HEK293 (cell line): Measurements from ENCODE around the gene INTS6.

Source experiments
- CTCF ChIA-PET: fragments of 350-600 bp; formaldehyde crosslinking; extraction: SDS; loops from one replicate; lab custom pipeline; 2021; ENCODE audit warnings: antibody characterized with exemption; lab: Yijun Ruan, JAX
- POLR2A ChIA-PET: fragments of 300-600 bp; formaldehyde crosslinking; extraction: SDS; loops from one replicate; lab custom pipeline; 2020; ENCODE audit warnings: antibody characterized with exemption, inconsistent platforms; lab: Yijun Ruan, JAX
- H3K27ac ChIP-seq: fragments of 200-500 bp; sonication (Bioruptor generic); 2 replicates; pipeline ENCODE4 v1.5.1; 2014; ENCODE audit warnings: low read depth, low read length, control low read depth, inconsistent platforms; ENCODE audit errors: extremely low read depth
- H3K36me3 ChIP-seq, 2 experiments: fragments of 200-500 bp in 1 of 2; sonication (Bioruptor generic) in 1 of 2; 1 replicate in 1 of 2; 2 replicates in 1 of 2; pipeline ENCODE4 v1.5.1; 2014 to 2017; ENCODE audit warnings: inconsistent platforms in 2 of 2, low read length in 2 of 2; ENCODE audit not compliant: control insufficient read depth in 2 of 2, insufficient read depth in 1 of 2
- H3K4me1 ChIP-seq: fragments of 200-500 bp; sonication (Bioruptor generic); 2 replicates; pipeline ENCODE4 v1.5.1; 2014; ENCODE audit warnings: mild to moderate bottlenecking, low read length, inconsistent platforms; ENCODE audit not compliant: control insufficient read depth, insufficient read depth
- H3K4me3 ChIP-seq: 2 replicates; pipeline ENCODE4 v1.5.1; 2011; ENCODE audit warnings: low read depth, mild to moderate bottlenecking, control low read depth, low read length, moderate library complexity
- H3K9me3 ChIP-seq: fragments of 200-500 bp; sonication (Bioruptor generic); 2 replicates; pipeline ENCODE4 v1.5.1; 2014; ENCODE audit warnings: low read depth, low read length, inconsistent platforms; ENCODE audit not compliant: control insufficient read depth, insufficient read depth
- MYNN ChIP-seq: fragments of 450-650 bp; formaldehyde crosslinking; IDR thresholded peaks from 2 replicates; pipeline ENCODE4 v1.5.1; 2016; ENCODE audit warnings: missing biosample characterization, missing genetic modification characterization, borderline replicate concordance
- OVOL3 ChIP-seq: fragments of 450-650 bp; formaldehyde crosslinking; IDR thresholded peaks from 2 replicates; pipeline ENCODE4 v1.5.1; 2016; ENCODE audit warnings: missing biosample characterization, missing genetic modification characterization
- ZBTB20 ChIP-seq: fragments of 450-650 bp; formaldehyde crosslinking; IDR thresholded peaks from 2 replicates; pipeline ENCODE4 v1.5.1; 2016; ENCODE audit warnings: missing biosample characterization, missing genetic modification characterization
- ZFP37 ChIP-seq: fragments of 450-650 bp; formaldehyde crosslinking; IDR thresholded peaks from 2 replicates; pipeline ENCODE4 v1.5.1; 2016; ENCODE audit warnings: missing biosample characterization, missing genetic modification characterization
- ZNF175 ChIP-seq: fragments of 450-650 bp; formaldehyde crosslinking; IDR thresholded peaks from 2 replicates; pipeline ENCODE4 v1.5.1; 2016; ENCODE audit warnings: missing biosample characterization, missing genetic modification characterization
- ZNF19 ChIP-seq: fragments of 450-650 bp; formaldehyde crosslinking; IDR thresholded peaks from 2 replicates; pipeline ENCODE4; 2016; ENCODE audit warnings: missing biosample characterization, missing genetic modification characterization, low read depth
- ZNF341 ChIP-seq: fragments of 450-650 bp; formaldehyde crosslinking; IDR thresholded peaks from 2 replicates; pipeline ENCODE4; 2016; ENCODE audit warnings: low read depth, missing biosample characterization, missing genetic modification characterization
- ZNF48 ChIP-seq: fragments of 450-650 bp; formaldehyde crosslinking; IDR thresholded peaks from 2 replicates; pipeline ENCODE4 v1.5.1; 2016; ENCODE audit warnings: missing biosample characterization, missing genetic modification characterization
- ZNF548 ChIP-seq: fragments of 450-650 bp; formaldehyde crosslinking; IDR thresholded peaks from 2 replicates; pipeline ENCODE4 v1.5.1; 2016; ENCODE audit warnings: missing biosample characterization, missing genetic modification characterization
- ZNF623 ChIP-seq: fragments of 450-650 bp; formaldehyde crosslinking; IDR thresholded peaks from 2 replicates; pipeline ENCODE4 v1.5.1; 2016; ENCODE audit warnings: missing biosample characterization, missing genetic modification characterization
- ZNF624 ChIP-seq: fragments of 450-650 bp; formaldehyde crosslinking; IDR thresholded peaks from 2 replicates; pipeline ENCODE4 v1.5.1; 2017; ENCODE audit warnings: missing biosample characterization, missing genetic modification characterization
- ZNF626 ChIP-seq: fragments of 450-650 bp; sonication (Bioruptor Pico); formaldehyde crosslinking; IDR thresholded peaks from 2 replicates; pipeline ENCODE4 v1.5.1; 2018; ENCODE audit warnings: missing biosample characterization, missing genetic modification characterization, inconsistent platforms
- ZNF792 ChIP-seq: fragments of 450-650 bp; formaldehyde crosslinking; IDR thresholded peaks from 2 replicates; pipeline ENCODE4 v1.5.1; 2016; ENCODE audit warnings: missing biosample characterization, missing genetic modification characterization
- ZNF830 ChIP-seq: fragments of 450-650 bp; IDR thresholded peaks from 2 replicates; pipeline ENCODE4 v1.5.0; 2018; ENCODE audit warnings: missing biosample characterization, missing genetic modification characterization, low read depth, mild to moderate bottlenecking, moderate library complexity
- TF ChIP-seq, protein P1 (sequence below): fragments of 450-650 bp; formaldehyde crosslinking; IDR thresholded peaks from 2 replicates; pipeline ENCODE4 v1.5.1; 2016; ENCODE audit warnings: missing biosample characterization, missing genetic modification characterization
- TF ChIP-seq, protein P2 (sequence below): fragments of 450-650 bp; formaldehyde crosslinking; IDR thresholded peaks from 2 replicates; pipeline ENCODE4 v1.5.1; 2016; ENCODE audit warnings: missing biosample characterization, missing genetic modification characterization, borderline replicate concordance
- TF ChIP-seq, protein P3 (sequence below): IDR thresholded peaks from 2 replicates; pipeline ENCODE4 v1.6.1; 2011; ENCODE audit warnings: mild to moderate bottlenecking, low read depth, low read length, borderline replicate concordance
- TF ChIP-seq, protein P4 (sequence below): fragments of 450-650 bp; formaldehyde crosslinking; IDR thresholded peaks from 2 replicates; pipeline ENCODE4 v1.5.1; 2016; ENCODE audit warnings: missing biosample characterization, missing genetic modification characterization
- TF ChIP-seq, protein P5 (sequence below): fragments of 450-650 bp; formaldehyde crosslinking; IDR thresholded peaks from 2 replicates; pipeline ENCODE4 v1.5.1; 2017; ENCODE audit warnings: missing biosample characterization, missing genetic modification characterization
- TF ChIP-seq, protein P6 (sequence below): fragments of 450-650 bp; formaldehyde crosslinking; IDR thresholded peaks from 2 replicates; pipeline ENCODE4 v1.5.1; 2017; ENCODE audit warnings: missing biosample characterization, missing genetic modification characterization
- TF ChIP-seq, protein P7 (sequence below): fragments of 450-650 bp; formaldehyde crosslinking; IDR thresholded peaks from 2 replicates; pipeline ENCODE4 v1.5.1; 2017; ENCODE audit warnings: missing biosample characterization, missing genetic modification characterization

INTS6 gene

DNA sequence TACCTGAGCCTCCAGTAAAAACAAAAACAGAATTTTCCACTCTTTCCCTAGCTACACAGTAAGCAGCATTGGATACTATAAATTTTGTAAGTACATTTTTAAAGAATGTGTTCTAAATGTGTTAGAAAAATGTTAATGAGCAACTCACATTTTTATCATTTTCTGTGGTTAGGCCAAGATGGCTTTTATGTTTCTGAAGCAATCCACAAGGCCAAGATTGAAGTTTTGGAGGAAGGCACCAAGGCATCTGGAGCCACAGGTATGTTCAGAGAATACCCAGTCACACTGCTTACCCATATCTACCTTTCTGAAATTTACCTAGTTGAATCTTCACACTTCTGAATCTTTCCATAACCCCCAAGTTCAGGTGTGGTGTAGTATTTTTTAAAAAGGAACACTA, 91.7 kb downstream of the INTS6 start:
- no peak overlapping the region for H3K4me3 ChIP-seq
- no peaks in the 10 kb centered on the region for H3K9me3 ChIP-seq
- CTCF ChIA-PET: no interaction called here
- POLR2A ChIA-PET: no interaction called here
- no peak overlapping the region for H3K27ac ChIP-seq
- TF ChIP-seq, protein P1, sequence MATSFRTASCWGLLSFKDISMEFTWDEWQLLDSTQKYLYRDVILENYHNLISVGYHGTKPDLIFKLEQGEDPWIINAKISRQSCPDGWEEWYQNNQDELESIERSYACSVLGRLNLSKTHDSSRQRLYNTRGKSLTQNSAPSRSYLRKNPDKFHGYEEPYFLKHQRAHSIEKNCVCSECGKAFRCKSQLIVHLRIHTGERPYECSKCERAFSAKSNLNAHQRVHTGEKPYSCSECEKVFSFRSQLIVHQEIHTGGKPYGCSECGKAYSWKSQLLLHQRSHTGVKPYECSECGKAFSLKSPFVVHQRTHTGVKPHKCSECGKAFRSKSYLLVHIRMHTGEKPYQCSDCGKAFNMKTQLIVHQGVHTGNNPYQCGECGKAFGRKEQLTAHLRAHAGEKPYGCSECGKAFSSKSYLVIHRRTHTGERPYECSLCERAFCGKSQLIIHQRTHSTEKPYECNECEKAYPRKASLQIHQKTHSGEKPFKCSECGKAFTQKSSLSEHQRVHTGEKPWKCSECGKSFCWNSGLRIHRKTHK (tag by site-specific recombination): no peak
- TF ChIP-seq, protein P2, sequence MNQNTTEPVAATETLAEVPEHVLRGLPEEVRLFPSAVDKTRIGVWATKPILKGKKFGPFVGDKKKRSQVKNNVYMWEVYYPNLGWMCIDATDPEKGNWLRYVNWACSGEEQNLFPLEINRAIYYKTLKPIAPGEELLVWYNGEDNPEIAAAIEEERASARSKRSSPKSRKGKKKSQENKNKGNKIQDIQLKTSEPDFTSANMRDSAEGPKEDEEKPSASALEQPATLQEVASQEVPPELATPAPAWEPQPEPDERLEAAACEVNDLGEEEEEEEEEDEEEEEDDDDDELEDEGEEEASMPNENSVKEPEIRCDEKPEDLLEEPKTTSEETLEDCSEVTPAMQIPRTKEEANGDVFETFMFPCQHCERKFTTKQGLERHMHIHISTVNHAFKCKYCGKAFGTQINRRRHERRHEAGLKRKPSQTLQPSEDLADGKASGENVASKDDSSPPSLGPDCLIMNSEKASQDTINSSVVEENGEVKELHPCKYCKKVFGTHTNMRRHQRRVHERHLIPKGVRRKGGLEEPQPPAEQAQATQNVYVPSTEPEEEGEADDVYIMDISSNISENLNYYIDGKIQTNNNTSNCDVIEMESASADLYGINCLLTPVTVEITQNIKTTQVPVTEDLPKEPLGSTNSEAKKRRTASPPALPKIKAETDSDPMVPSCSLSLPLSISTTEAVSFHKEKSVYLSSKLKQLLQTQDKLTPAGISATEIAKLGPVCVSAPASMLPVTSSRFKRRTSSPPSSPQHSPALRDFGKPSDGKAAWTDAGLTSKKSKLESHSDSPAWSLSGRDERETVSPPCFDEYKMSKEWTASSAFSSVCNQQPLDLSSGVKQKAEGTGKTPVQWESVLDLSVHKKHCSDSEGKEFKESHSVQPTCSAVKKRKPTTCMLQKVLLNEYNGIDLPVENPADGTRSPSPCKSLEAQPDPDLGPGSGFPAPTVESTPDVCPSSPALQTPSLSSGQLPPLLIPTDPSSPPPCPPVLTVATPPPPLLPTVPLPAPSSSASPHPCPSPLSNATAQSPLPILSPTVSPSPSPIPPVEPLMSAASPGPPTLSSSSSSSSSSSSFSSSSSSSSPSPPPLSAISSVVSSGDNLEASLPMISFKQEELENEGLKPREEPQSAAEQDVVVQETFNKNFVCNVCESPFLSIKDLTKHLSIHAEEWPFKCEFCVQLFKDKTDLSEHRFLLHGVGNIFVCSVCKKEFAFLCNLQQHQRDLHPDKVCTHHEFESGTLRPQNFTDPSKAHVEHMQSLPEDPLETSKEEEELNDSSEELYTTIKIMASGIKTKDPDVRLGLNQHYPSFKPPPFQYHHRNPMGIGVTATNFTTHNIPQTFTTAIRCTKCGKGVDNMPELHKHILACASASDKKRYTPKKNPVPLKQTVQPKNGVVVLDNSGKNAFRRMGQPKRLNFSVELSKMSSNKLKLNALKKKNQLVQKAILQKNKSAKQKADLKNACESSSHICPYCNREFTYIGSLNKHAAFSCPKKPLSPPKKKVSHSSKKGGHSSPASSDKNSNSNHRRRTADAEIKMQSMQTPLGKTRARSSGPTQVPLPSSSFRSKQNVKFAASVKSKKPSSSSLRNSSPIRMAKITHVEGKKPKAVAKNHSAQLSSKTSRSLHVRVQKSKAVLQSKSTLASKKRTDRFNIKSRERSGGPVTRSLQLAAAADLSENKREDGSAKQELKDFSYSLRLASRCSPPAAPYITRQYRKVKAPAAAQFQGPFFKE (tag by site-specific recombination): no peak
- TF ChIP-seq, protein P3, sequence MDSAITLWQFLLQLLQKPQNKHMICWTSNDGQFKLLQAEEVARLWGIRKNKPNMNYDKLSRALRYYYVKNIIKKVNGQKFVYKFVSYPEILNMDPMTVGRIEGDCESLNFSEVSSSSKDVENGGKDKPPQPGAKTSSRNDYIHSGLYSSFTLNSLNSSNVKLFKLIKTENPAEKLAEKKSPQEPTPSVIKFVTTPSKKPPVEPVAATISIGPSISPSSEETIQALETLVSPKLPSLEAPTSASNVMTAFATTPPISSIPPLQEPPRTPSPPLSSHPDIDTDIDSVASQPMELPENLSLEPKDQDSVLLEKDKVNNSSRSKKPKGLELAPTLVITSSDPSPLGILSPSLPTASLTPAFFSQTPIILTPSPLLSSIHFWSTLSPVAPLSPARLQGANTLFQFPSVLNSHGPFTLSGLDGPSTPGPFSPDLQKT: no peak
- TF ChIP-seq ZNF792 (tag by site-specific recombination) (no peak), ZNF830 (tag by site-specific recombination) (no peak), ZNF624 (tag by site-specific recombination) (no peak), ZNF623 (tag by site-specific recombination) (no peak), OVOL3 (tag by site-specific recombination) (no peak), ZNF626 (tag by site-specific recombination) (no peak), ZNF48 (tag by site-specific recombination) (no peak)
- TF ChIP-seq, protein P4, sequence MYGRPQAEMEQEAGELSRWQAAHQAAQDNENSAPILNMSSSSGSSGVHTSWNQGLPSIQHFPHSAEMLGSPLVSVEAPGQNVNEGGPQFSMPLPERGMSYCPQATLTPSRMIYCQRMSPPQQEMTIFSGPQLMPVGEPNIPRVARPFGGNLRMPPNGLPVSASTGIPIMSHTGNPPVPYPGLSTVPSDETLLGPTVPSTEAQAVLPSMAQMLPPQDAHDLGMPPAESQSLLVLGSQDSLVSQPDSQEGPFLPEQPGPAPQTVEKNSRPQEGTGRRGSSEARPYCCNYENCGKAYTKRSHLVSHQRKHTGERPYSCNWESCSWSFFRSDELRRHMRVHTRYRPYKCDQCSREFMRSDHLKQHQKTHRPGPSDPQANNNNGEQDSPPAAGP (tag by site-specific recombination): no peak
- TF ChIP-seq, protein P5, sequence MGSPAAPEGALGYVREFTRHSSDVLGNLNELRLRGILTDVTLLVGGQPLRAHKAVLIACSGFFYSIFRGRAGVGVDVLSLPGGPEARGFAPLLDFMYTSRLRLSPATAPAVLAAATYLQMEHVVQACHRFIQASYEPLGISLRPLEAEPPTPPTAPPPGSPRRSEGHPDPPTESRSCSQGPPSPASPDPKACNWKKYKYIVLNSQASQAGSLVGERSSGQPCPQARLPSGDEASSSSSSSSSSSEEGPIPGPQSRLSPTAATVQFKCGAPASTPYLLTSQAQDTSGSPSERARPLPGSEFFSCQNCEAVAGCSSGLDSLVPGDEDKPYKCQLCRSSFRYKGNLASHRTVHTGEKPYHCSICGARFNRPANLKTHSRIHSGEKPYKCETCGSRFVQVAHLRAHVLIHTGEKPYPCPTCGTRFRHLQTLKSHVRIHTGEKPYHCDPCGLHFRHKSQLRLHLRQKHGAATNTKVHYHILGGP (tag by site-specific recombination): no peak
- H3K4me1 ChIP-seq: no peaks in the 10 kb centered on the region
- H3K36me3 ChIP-seq: peaks cover 6 to 35% of the 10 kb centered on the region in 2 experiments; a peak in 2 of 3 replicates

DNA sequence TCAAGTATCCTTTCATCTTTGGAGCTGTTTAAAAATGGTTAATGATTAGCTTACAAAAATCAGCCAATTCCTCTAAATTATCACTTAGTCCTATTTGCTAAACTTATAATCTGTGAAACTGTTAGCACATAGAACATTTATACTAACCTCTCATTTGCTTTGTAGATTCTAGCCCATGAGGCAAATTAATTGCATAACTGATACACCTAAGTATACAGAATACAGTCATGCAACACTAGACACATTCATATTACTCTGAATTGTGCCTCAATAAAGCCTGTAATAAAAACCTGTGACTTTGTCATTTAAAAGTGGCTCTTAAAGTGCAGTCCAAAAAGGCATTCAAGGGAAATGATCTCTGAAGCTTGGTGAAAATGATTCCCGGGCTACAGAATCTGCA, 92.3 kb downstream of the INTS6 start:
- peaks cover 6 to 32% of the 10 kb centered on the region in 2 experiments; a peak in 2 of 3 replicates for H3K36me3 ChIP-seq
- H3K9me3 ChIP-seq: no peaks in the 10 kb centered on the region
- ChIA-PET CTCF (interaction anchor here (0.9 kb wide), 1 partner anchor 437 kb away, joined by 4 read pairs; no protein-coding TSS in a partner anchor), POLR2A (no interaction called here)
- H3K4me1 ChIP-seq: no peaks in the 10 kb centered on the region
- no peak overlapping the region for H3K4me3 ChIP-seq
- H3K27ac ChIP-seq: no peak overlapping the region
- no peak for TF ChIP-seq ZNF624 (tag by site-specific recombination)
- no peak for TF ChIP-seq ZFP37 (tag by site-specific recombination)
- TF ChIP-seq ZBTB20 (tag by site-specific recombination): no peak
- no peak for TF ChIP-seq ZNF548 (tag by site-specific recombination)
- no peak for TF ChIP-seq ZNF19 (tag by site-specific recombination)
- TF ChIP-seq, protein P6, sequence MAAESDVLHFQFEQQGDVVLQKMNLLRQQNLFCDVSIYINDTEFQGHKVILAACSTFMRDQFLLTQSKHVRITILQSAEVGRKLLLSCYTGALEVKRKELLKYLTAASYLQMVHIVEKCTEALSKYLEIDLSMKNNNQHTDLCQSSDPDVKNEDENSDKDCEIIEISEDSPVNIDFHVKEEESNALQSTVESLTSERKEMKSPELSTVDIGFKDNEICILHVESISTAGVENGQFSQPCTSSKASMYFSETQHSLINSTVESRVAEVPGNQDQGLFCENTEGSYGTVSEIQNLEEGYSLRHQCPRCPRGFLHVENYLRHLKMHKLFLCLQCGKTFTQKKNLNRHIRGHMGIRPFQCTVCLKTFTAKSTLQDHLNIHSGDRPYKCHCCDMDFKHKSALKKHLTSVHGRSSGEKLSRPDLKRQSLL: no peak
- TF ChIP-seq MYNN (tag by site-specific recombination): no peak
- TF ChIP-seq, protein P7, sequence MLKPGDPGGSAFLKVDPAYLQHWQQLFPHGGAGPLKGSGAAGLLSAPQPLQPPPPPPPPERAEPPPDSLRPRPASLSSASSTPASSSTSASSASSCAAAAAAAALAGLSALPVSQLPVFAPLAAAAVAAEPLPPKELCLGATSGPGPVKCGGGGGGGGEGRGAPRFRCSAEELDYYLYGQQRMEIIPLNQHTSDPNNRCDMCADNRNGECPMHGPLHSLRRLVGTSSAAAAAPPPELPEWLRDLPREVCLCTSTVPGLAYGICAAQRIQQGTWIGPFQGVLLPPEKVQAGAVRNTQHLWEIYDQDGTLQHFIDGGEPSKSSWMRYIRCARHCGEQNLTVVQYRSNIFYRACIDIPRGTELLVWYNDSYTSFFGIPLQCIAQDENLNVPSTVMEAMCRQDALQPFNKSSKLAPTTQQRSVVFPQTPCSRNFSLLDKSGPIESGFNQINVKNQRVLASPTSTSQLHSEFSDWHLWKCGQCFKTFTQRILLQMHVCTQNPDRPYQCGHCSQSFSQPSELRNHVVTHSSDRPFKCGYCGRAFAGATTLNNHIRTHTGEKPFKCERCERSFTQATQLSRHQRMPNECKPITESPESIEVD: no peak
- TF ChIP-seq ZNF341 (tag by site-specific recombination): no peak
- no peak for TF ChIP-seq ZNF175 (tag by site-specific recombination)
